ENCODE measurements around the gene MAPK11.
A peak's percentile ranks its signal among the peaks of the same experiment; 100 is the strongest.

Gene MAPK11

DNA sequence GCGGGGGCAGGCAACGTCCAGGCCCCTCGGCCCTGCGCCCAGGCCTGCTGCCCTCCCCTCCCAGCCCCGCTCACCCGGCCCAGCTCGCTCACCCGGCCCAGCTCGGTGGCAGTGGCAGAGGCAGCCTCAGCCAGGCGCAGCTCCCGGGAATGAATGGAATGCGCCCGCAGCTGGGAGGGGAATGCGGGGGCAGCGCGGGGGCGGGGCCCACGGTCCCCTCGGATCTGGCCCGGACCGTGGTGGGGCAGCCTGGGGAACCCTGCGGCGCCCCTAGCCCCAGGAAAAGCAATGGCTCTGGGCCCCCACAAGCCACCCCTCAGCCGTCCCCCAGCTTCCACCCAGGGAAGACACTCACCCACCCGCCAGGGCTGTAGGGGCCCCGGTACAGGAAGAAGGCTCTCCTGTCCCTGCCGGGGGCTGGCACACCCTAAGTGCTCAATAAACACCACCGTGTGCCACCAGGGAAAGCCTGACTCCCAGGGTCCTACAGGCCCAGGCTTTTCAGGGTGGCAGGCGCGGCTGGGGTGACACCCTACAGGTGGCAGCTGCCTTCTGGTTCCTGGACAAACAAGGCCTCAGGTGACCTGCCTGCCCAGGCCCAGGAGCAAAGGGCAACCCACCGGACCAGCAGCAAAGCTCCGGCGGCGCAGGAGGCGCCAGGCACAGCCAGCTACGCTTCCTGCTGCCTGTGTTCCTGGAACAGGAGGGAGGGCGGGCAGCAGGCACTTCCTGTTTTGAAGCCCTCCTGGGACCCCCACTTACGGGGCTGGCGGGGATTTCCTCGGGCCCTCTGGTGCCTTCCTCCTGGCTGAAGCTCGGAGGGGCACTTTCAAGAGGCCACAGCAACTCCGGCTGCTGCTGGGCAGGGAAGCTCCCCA lies 23.5 kb upstream of the MAPK11 start:
- DNase-seq (ENCODE audit: low spot score), result peak; percentile 53

GRCh38 chr22:50292643-50293440 lies 22.7 kb upstream of the MAPK11 start:
- DNase-seq (ENCODE audit: low spot score), result no peak

GRCh38 chr22:50289942-50290630 lies 19.9 kb upstream of the MAPK11 start:
- DNase-seq (ENCODE audit: low spot score), result no peak

DNA sequence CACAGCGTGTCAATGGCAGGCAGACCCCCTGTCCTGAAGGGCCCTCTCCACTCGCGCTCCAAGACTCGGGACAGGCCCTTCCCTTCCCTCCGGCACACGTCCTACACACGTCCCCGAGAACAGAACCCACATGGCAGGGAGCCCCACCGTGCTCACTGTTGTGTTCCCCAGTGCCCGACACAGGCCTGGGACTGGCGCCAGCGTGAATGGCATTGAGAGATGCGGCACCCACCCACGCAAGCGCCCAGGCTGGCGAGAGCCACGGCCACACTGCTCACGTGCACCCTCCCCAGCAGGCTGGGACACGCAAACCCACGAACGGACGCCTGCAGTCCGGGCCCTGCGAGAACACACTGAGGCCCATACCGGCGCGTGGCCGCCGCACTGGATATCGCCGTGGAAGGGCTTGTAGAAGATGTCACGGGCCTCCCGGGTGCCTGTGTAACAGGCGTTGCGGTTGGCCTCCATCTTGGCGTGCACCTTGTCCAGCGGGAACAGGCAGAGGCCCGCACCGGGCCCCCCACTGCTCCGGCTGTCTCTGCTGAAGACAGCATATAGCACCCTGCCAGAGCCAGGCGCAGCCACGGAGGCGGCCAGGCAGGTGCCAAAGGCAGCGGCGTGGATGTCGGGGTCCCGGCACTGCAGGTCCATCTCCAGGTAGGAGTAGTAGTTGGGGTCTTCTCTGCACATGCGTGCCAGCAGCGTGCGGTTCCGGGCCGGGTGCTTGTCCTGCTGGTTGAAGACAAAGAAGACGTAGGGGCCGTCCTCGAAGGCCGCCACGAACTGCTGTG lies 19.2 kb upstream of the MAPK11 start:
- no peak for DNase-seq (ENCODE audit: low spot score)

DNA sequence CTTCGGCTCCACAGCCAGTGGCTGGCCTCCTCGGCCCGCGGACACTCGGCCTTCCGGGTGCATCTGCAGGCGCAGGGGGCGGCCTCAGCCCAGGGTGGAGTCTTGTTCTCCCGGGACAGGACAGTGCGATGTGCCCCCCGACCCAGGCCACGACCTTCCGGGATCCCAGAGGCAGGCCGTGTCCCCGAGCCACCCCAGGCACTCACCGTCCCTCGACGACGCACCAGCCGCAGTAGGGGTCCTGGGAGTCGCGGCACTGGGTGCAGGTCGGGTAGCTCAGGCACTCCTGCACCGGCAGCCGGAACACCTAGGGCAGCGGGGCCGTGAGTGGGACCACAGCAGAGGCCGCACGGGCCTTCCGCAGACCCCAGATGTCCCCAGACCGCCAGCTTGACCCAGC lies 17.6 kb upstream of the MAPK11 start:
- DNase-seq (ENCODE audit: low spot score), result no peak

GRCh38 chr22:50286701-50287318 lies 16.6 kb upstream of the MAPK11 start:
- no peak for DNase-seq (ENCODE audit: low spot score)

DNA sequence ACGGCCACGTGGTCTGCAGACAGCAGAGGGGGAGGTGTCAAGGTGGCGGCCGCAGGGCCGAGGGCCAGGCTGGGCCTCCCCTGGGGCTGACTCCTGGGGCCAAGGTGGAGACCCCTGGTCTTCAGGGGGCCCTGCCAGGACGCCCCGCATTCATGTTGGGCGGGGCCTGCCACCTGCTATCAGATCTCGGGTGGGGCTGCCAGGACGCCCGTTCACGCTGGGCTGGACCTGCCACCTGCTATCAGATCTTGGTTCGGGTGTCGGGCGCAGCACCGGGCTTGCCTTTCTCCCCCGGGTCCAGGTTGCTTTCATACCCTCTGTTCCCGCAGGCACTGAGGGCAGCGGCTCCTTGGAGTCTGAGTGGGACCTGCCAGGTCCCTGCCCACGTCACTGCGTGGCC lies 16.1 kb upstream of the MAPK11 start:
- DNase-seq (ENCODE audit: low spot score), result no peak

DNA sequence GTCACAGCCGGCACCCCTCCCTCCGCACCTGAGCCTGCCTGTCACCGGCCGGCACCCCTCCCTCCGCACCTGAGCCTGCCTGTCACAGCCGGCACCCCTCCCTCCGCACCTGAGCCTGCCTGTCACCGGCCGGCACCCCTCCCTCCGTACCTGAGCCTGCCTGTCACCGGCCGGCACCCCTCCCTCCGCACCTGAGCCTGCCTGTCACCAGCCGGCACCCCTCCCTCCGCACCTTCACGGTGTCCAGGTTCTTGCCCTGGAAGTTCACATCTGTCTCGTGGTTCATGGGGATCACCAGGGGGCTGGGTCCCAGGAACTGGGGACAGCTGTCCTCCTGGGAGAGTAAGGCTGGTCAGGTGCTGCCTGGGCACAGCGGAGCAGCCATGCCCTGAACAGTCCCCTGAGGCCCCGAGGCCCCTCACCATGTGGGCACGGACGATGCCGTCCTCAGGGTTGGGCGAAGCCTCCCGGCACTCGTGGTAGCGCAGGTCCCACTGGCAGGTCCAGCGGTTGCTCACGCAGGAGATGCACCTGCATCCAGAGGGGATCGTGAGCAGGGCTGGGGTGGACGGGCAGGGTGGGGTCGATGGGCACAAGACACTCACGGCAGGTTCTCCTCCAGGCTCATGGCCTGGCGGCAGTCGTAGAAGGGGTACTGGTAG lies 15.5 kb upstream of the MAPK11 start:
- DNase-seq (ENCODE audit: low spot score), result no peak

DNA sequence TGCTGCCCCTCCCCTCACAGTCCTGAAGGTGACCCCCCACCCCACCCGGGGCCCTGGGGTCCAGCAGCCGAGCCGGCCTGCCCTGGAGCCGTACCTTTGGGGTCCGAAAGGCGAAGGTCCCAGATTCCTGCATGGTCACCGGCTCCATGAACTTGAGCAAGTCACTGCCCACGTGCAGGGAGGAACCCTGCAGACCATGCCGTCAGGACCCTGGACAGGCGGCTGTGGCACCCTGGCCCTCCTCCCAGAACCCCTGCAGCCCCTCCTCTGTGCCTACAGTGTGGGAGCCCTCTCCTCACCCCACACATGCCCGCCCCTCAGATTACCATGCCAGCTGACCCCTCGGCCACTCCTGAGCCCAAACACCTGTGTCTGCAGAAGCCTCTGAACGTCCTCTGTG lies 14.3 kb upstream of the MAPK11 start:
- no peak for DNase-seq (ENCODE audit: low spot score)

GRCh38 chr22:50283821-50284220 lies 13.6 kb upstream of the MAPK11 start:
- no peak for DNase-seq (ENCODE audit: low spot score)

GRCh38 chr22:50282361-50283155 lies 12.4 kb upstream of the MAPK11 start:
- no peak for DNase-seq (ENCODE audit: low spot score)

DNA sequence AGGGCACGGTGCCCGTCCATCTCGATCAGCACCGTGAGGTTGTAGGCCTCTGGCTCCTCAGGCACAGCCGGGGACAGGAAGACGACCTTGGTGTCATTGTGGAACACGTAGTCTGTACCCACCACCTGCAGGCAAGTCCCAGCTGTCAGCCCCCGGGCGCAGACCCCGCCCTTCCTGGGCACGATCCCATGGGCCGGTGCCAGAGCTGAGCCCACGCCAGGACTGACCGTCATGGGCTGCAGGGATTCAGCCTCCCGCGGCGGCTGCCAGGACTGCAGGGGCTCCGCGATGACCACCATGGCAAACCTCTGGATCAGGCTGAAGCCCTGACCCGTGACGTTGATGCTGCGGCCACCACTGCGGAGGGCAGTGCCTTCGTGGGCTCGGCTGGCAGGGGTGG lies 11.8 kb upstream of the MAPK11 start:
- DNase-seq (ENCODE audit: low spot score), result no peak

DNA sequence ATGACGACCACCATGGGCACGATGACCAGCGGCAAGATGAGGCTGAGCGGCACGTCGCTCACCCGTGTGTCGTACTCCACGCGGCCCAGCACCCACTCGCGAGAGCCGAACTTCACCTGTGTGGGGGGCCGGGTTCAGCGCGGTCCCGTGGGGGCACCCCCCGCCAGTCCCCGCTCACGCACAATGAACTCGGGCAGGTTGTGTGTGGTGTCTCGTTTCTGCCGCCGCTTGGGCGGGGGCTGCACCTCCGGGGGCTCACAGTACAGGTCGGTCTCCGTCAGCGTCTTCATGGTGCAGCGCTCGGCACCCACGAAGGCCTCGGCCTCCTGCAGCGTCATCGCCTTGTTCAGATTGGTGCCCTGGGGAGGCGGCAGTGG lies 11.2 kb upstream of the MAPK11 start:
- no peak for DNase-seq (ENCODE audit: low spot score)

GRCh38 chr22:50280708-50281383 lies 10.7 kb upstream of the MAPK11 start:
- DNase-seq (ENCODE audit: low spot score), result no peak

DNA sequence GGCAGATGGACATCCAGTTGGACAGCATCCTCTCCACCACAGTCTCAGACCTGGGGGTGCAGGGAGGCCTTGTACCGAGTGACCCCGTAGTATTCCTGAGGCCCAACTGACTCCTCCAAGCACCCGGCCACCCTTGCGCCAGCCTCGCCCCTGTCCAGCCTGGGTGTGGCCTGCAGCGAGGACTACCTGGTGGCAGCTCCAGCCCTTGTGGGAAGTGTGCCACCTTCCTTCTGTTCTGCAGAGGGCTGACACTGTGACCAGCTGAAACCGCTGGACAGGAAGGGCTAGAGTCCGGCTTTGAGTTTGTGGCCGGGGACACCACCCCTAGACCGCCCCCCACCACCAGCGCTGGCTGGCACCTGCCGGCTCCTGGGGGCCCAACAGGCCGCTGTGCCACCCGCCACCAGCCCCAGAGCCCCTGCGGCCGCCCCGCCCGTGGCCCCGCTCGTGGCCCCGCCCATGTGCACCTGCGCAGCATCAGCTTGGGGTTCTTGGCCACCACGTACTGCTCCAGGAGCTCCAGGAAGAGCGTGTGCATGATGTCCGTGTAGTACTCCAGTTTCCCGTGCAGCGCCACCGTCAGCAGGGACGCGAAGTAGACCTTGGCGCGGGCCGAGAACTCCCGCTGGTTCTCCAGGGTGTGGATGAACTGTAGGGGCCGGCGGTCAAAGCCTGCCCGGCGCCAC lies 10.0 kb upstream of the MAPK11 start:
- DNase-seq (ENCODE audit: low spot score), result no peak

GRCh38 chr22:50278956-50279619 lies 8.9 kb upstream of the MAPK11 start:
- DNase-seq (ENCODE audit: low spot score), result no peak

GRCh38 chr22:50278461-50278860 lies 8.3 kb upstream of the MAPK11 start:
- no peak for DNase-seq (ENCODE audit: low spot score)

DNA sequence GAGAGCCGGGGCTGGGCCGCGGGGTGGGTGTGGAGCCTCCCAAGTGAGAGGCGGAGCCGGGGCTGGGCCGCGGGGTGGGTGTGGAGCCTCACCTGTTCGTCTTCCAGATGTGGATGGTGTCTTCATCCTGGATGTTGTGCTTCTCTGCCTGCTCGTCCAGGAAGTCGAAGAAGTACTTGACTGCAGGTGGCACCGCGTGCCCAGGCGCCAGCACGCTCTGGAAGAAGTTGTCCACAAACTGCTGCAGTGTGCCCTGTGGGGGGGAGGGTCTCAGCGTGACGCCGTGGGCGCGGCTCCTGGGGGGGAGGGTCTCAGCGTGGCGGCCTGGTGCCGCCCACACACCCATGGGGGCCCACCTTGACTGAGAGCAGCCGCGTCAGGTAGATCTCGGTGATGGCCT lies 7.6 kb upstream of the MAPK11 start:
- no peak for DNase-seq (ENCODE audit: low spot score)
